ENCODE data around the gene FZR1.

The FZR1 gene

DNA sequence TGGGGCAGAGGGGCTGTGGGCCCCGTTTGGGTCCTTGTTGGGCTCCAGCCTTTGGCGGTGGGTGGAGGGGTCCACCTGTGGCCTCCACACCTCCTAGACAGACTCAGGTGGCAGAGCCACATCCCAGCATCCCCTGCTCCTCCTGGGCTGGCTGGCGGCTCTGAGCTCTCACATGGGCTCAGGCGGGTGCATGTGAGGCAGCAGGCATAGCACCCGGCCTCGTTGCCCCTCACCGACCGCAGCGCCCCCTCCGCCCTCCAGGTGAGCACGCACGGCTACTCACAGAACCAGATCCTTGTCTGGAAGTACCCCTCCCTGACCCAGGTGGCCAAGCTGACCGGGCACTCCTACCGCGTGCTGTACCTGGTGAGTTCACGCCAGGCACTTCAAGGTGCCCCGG is 26.9 kb downstream of the FZR1 start:
- no peak for DNase-seq

DNA sequence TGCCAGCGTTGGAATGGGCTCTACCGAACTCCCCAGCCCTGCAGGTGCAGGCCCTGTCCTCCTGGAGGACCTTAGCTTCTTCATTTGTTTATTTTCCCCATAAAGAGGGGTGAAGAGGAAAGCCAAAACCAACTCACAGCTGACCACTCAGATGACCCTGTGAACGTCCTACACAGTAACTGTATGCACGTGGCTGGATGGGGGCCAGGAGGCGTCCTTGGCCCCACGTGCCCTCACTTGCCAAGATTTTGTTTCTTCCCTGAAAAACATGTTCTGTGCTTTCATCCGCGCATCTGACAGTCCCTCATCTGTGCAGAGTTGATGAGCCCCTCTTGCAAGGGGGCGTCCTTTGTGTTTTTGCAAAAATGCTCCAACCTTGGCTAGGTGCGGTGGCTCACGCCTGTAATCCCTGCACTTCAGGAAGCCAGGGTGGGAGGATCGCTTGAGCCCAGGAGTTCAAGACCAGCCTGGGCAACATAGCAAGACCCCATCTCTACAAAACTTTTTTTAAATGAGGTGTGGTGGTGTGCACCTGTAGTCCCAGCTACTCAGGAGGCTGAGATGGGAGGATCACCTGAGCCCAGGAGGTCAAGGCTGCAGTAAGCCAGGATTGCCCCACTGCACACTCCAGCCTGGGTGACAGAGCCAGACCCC is 27.6 kb downstream of the FZR1 start:
- DNase-seq = no peak

GRCh38 chr19:3534375-3535234 is 28.5 kb downstream of the FZR1 start:
- DNase-seq = no peak

DNA sequence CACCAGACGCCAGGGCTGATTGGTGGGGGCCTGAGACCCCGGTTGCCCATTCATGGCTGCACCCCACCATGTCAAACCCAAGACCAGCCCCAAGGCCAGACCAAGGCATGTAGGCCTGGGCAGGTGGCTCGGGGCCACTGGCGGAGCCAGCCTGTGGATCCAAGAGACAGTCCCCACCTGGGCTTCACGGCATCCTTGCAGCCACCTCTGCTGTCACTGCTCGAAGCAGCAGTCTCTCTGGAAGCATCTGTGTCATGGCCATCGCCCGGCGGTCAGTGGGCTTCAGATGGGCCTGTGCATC is 29.1 kb downstream of the FZR1 start:
- DNase-seq = no peak

DNA sequence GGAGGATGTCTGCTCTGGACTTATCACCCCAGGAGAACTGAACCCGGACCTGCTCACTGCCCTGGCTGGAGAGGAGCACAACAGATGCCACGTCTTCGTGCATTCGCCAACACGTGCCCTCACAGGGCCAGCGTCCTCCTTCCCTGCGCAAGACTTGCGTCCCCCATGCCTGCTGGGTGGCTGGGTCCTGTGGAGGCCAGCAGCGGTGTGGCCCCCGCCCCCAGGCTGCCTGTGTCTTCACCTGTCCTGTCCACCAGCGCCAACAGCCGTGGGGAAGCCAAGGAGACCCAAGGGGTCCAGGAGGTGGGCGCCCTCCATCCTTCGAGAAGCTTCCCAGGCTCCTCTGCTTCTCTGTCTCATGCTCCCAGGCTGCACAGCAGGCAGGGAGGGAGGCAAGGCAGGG is 29.5 kb downstream of the FZR1 start:
- no peak for DNase-seq

DNA sequence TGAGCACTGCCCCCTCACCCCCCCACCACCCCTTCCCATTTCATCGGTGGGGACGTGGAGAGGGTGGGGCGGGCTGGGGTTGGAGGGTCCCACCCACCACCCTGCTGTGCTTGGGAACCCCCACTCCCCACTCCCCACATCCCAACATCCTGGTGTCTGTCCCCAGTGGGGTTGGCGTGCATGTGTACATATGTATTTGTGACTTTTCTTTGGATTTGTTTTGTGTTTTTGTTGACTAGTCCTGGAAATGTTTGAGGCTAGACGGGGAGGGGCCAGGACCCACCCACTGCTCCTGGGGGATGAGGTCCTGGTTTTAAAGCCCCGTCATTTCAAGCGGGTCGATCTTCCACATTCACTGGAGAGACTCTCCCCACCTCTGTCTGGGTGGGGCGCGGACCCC is 29.9 kb downstream of the FZR1 start:
- no peak for DNase-seq

GRCh38 chr19:3536429-3537100 is 30.5 kb downstream of the FZR1 start:
- DNase-seq = peak; percentile 41

- no peak for DNase-seq
These were observed 31.0 kb downstream of the FZR1 start for GRCh38 chr19:3537101-3537437.

GRCh38 chr19:3537438-3538240 is 31.5 kb downstream of the FZR1 start:
- peak; percentile 63 for DNase-seq

GRCh38 chr19:3538258-3538929 is 32.3 kb downstream of the FZR1 start:
- no peak for DNase-seq

DNA sequence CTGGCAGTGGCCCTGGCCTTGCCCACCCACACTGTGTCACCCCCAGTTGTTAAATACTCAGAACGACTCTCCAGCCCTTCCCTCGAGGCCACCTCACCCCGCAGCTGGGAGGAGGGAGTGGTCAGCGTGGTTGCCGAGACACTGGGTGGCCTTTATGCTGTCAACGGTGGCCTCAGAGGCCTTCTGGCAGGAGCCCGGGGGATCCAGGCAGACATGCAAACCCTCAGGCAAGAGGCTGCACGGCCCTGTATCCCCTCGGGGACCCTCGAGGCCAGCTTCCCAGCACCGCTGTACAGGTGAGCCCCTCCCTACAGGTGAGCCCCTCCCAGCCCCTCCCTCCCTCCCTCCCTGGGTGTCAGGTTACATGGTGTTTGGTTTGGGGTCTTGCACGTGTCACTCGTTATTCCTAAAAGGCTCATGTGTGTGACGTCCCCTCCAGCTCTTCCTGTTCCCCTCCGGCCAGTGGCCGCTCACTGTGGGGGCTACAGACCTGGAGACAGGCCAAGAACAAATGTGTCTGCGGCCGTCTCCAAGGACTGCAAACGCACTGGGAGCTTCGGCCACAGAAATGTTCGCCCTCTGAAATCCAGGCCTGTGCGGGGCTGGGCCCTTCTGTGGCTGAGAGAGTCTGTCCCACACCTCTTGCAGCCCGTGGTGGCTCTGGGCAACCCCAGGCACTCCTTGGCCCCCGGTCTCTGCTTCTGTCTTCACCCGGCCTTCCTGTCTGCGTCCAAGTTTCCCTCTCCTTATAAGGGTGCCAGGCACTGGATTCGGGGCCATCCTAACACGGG is 33.0 kb downstream of the FZR1 start, which contains the start of gene TEKTIP1:
Gene TEKTIP1 (plus strand): TSS at position 210 of the 791 bp plus-strand sequence. CDS start 4 bp downstream, at position 214.
- peak; percentile 19 for DNase-seq

- no peak for DNase-seq
These were observed 33.6 kb downstream of the FZR1 start for GRCh38 chr19:3539756-3540118.

DNA sequence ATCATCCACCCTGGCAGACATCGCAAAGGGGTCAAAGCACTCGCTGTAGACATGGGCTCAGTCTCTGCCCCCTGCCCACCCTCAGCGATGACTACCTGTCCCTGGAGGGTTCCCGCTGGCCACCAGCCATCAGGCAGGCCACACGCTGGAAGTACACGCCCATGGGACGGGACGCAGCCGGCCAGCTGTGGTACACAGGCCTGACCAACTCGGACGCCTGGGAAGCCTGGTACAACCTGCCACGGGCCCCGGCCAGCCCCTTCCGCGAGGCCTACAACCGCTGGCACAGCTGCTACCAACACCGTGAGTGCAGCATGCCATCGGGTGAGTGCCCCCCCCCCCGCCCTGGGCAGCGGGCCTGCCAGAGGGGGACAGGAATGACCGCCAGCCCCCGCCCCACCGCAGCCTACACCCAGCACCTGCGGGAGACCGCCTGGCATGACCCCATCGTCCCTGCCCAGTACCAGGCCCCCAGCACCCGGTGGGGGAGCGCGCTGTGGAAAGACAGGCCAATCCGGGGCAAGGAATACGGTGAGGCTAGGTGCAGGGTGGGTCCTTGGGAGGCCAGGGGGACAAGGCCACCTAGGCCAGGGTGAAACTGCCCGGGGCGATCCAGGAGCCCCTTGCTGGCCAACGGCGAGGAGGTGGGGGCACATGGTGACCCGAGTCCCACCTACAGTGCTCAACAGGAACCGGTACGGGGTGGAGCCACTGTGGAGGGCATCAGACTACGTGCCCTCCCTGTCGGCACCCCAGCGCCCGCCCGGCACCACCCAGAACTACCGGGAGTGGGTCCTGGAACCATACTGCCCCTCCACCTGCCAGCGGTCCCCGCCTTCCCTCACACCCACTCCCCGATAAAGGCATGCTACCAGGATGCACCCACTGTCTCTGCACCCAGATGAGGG is 37.3 kb downstream of the FZR1 start:
- no peak for DNase-seq

DNA sequence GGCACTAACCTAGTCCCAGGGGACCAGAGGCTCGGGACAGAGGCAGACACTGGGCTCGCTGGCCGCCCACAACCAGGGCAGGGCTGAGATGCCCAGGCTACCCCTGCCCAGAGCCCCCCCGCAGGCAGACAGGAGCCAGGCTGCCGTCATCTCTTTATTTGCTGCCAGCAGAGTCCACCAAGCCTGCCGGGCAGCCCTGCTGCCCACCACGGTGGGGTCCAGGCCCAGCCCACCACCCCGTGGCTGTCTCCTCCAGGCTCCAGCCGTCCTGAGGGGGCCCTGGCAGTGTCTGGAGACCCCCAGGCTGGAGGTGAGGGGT is 37.9 kb downstream of the FZR1 start:
- no peak for DNase-seq

DNA sequence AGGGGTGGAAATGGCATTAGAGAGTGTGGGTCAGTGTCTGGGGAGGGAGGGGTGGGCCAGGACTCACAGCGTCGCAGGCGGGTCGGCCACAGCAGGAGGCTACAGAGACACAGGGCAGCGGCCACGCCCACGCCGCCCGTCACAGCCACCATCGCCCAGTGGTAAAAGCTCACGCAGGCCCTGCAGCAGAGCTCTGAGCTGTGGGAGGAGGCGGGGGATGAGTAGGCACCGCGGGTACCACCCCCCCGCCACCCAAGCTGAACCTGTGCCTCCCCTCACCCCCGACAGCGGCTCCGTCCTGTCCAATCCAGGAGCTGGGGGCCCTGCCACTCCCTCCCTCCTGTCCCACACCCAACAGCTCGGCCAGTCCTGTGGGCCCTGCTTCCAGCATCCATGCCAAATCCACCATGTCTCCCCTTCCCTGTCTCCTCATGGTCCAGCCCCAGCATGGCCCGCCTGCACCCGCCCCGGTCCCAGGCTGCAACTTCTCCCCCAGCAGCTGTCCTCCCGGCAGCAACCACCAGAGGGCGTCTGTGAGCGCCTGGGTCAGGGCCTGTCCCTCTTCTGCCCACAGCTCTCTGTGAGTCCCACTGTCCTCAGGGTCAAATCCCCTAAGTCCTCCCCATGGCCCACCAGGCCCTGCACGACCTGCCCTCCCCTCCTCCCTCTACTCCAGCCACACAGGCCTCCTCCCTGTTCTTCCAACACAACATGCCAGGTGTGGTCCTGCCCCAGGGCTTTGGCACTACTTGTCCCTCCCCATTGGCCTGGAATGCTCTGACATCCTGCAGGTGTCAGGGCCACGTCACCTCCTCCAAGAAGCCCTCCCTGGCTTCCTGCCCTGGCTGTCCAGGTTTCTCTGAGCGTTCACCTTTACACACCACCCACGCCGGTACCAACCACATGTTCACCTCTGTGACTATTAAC is 38.9 kb downstream of the FZR1 start:
- DNase-seq = peak; percentile 54

- no peak for DNase-seq
These were observed 39.5 kb downstream of the FZR1 start for GRCh38 chr19:3545669-3546034.

DNA sequence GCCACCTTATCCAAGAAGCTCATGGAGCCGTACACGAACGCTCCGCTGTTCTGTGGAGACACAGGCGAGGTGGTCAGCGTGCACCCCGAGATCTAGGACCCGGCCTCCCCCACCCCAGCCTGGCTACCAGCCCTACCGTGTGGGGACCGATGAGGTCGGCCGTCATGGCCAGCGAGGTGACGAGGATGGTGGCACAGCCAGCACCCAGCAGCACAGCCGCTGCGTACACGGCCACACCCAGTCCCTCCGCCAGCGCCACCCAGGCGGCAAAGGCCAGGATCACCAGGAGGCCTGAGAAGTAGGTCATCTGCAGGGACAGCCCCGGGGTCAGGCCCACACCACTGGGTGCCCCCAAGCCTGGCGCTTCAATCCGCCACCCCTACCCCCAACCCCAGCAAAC is 40.0 kb downstream of the FZR1 start:
- DNase-seq = no peak

- DNase-seq = peak; percentile 17
These were observed 41.2 kb downstream of the FZR1 start for GRCh38 chr19:3547301-3547731.

DNA sequence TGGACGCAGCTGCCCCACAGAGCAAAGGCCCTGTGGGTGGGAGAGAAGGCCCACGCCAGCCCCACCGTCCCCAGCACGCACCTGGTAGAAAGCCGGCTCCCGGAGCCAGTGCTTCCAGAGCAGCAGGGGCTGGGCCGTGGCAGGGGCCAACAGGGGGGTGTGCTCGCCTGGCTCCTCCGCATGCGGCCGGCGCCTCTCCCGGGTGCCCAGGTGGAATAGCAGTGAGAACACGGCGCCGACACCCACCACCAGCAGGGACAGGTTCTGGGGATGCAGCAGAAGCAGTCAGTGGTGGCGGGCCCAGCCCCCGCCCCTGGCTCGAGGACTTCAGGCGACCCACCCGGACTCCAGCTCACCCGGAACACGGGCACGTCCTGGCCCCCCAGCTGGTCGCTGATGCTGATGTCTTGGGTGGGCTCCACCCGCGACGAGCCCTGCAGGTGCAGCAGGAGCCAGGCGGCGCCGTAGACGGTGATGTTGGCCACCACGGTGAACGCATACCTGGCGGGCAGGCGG is 41.7 kb downstream of the FZR1 start:
- DNase-seq = no peak

GRCh38 chr19:3548606-3549005 is 42.5 kb downstream of the FZR1 start:
- peak; percentile 84 for DNase-seq
